Cerebellar cortex (tissue), 1 donor: ENCODE data around the gene MPV17L.
"Not testable (repeated sequence)": the region's sequence is repeated elsewhere in the genome, so short reads cannot be mapped to it uniquely, and the experiment has no call there.

Experiments
- DNase-seq: peaks from one replicate; pipeline ENCODE4 v3.0.0-alpha.2; 2015; ENCODE audit warnings: low spot score

Gene MPV17L

DNA sequence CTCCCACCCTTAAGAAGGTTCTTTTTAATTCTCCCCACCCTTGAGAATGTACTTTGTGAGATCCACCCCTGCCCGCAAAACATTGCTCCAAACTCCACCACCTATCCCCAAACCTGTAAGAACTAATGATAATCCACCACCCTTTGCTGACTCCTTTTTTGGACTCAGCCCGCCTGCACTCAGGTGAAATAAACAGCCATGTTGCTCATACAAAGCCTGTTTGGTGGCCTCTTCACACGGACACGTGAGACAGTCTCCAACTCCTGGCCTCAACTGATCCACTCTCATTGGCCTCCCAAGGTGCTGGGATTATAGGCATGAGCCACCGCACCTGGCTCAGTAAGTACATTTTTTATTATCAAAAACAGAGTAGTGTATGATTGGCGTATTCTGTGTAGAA lies 13.9 kb downstream of the MPV17L start:
- not testable (repeated sequence) for DNase-seq

DNA sequence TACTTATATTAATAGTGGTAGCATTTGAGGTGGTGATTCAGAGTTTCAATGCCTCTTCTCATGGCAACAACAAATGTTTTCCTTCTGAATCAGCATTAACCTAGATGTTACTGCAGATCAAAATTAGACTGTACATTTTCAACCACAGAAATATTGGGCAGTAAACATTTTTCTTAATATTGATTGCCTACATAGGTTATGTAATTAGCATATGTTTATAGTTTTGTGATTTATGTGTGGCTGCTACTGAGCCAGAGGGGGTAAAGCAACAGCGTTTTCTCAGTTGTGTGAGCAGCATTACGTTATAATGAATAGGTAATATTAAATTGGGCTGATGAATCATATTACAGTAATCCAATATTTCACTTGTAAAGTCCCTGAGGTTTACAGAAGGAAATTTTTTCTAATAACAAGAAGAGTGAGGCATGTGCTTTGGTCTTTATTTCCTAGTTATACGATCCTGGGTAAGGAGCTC lies 20.0 kb downstream of the MPV17L start:
- DNase-seq: no peak

DNA sequence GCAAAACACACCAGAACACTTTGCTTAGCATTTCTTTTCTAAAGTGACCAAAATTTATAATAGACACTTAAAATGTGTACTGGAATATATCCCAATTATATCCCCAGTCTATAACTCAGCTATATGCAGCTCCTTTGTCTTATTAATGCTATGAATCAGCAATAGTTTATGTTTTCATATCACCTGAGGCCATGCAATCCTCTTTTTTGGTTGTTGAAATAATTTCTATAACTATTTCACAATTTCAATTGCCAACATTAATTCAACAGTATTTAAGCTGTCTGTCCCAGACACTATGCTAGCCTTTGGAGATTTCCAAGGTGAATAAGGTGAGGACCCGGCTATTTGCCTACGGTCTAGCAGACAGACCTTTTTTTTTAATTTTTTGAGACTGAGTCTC lies 21.6 kb downstream of the MPV17L start:
- DNase-seq: no peak

DNA sequence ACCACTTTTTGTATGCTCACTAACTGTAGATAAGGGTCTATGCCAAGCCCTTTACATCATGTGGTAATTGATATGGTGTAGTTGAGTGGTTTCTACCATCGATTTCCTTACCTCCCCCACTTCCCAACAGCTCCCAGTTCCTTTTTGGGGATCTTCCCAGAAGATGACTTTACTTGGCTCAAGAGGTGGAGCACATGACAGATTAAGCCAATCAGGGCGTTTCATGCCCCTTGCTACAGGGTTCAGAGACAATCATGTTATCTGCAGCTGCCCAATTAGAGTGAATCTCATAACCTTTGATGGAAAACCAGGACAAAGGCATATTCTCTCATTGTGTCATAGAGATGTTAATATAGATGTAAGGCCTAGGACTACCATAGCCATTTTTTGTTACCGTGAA lies 22.7 kb downstream of the MPV17L start:
- DNase-seq: no peak

DNA sequence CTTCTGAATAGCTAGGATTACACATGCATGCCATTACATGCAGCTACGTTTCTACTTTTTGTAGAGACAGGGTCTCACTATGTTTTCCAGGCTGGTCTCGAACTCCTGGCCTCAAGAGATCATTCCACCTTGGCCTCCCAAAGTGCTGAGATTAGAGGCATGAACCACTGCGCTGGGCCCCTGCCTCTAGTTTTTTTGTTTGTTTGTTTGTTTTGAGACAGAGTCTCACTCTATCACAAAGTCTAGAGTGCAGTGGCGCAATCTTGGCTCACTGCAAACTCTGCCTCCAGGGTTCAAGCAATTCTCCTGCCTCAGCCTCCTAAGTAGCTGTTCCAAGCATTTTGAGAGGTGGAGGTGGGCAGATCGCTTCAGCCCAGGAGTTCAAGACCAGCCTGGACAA lies 26.1 kb downstream of the MPV17L start:
- DNase-seq: not testable (repeated sequence)

DNA sequence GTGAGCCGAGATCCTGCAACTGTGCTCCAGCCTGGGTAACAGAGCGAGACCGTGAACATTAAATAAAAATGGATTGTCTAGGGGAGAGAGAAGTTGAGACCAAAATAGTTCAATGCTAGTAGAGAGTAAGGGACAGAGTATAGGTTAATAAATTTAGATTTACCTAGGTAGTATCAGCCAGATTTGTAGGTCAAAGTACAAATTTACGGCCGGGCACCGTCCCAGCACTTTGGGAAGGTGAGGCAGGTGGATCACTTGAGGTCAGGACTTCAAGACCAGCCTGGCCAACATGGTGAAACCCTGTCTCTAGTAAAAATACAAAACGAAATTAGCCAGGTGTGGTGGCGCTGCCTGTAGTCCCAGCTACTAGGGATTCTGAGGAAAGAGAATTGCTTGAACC lies 26.7 kb downstream of the MPV17L start:
- no peak for DNase-seq

DNA sequence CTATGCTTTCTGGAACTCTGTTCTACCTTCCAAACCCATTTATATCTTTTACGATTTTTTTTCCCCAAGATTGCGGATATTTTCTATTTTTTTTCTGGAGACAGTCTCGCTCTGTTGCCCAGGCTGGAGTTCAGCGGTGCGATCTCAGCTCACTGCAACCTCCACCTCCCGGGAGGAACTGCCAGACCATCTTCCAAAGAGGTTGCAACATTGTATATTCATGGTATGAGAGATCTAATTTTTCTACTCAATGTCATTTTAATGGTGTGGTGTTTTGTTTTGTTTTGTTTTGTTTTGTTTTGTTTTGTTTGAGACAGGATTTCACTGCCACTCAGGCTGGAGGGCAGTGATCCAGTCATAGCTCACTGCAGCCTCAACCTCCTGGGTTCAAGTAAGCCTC lies 30.3 kb downstream of the MPV17L start:
- DNase-seq: no peak

DNA sequence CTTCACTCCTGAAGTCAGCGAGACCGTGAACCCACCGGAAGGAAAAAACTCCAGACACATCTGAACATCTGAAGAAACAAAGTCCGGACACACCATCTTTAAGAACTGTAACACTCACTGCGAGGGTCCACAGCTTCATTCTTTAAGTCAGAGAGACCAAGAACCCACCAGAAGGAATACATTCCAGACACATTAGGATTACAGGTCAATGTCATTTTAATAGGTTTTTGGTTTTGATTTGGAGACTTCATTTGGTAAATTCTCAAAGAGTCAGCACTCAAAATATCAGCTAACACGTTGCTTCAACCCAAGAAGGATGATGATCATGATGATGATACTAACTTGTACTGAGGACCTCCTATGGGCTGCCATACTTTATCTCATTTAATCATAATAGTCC lies 31.2 kb downstream of the MPV17L start:
- no peak for DNase-seq

DNA sequence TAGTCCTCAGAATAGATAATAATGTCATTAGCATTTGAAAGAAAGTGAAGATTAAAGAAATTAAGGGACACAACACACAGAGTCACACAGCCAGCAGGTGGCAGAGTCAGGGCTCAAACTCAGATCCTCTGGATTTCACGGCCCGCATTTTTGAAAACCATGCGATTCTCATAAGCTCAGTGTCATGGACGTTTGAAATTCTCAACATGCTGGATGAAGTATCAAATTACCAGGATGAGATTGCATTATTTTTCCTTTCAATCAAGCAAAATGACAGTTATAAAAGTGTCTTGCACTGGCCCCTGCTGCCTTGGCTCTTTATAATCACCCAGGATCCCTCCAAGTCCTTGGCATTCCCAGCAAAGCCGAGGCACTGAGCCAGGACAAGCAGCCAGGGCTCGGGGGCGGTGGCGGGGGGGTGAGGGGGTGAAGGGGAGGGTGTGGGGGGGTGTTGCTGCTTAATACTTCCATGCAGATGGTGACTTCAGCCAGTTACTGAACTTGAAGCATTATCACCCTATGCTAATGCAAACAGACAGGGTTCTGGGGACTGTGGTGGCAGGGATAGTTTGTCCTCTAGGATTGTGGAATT lies 32.2 kb downstream of the MPV17L start:
- peak; percentile 57 for DNase-seq

DNA sequence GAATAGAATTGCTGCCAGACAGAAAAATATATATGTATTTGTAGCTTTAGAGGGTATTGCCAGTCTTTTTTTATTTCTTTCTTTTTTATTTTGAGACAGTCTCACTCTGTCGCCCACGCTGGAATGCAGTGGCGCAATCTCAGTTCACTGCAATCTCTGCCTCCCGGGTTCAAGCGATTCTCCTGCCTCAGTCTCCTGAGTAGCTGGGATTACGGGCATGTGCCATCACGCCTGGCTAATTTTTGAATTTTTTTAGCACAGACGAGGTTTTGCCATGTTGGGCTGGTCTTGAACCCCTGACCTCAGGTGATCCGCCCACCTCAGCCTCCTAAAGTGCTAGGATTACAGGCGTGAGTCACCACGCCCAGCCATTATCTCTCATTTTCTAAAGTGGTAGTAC lies 35.3 kb downstream of the MPV17L start:
- DNase-seq: not testable (repeated sequence)

DNA sequence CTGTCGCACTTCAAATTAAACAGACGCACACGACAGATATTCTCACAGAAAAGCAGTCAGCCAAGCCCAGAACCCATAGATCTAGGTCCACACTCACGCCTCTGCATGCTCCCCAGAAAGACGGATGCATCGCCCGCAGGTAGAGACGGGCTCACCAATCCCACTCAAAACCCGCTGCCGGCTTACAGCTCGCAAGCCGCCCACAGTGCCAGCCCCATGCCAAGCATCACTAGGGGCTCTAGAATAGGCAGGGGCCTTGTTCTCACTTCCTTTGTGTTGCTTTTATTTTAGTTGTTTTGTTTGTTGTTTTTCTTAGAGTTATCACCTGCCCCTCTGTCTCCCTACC lies 38.5 kb downstream of the MPV17L start:
- no peak for DNase-seq

DNA sequence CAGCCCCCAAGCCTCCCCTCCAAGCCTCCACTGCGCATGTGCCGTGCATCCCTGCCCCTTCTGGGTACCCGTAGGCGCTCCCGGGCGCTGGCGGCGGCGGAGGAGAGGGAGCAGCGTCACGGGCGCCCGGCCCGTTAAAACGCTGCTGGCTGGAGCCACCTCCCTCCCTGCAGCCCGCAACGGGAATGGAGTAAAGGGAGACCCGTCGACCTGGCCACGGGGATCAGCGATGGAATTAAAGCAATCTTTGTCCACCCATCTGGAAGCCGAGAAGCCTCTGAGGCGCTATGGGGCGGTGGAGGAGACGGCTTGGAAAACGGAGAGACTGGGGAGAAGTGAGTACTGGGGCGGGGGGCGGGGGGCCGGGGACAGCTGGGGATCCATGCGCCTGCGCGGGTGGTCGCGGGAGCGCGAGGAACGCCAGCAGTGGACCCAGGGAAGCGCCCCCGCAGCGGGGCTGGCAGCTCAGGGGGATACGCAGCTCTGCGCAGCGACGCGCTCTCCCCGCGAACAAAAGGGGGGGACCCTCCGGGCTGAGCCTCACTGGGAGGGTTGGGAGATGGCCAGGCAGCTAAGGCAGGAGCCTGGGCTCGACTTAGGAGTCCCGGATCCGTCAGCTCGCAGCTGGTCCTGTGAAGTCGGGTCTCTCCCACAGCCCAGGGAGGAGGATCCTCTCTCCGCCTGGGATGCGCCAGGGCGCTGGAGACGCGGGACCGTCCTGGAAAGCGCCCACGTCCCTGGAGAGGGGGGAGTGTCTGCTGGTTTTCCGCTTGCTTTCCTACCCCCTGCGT lies 39.1 kb downstream of the MPV17L start, which contains the start of gene BMERB1:
BMERB1 (plus strand) TSS at position 164 of the 791 bp plus-strand sequence; CDS start at position 230, 66 bp downstream.
- peak; percentile 80 for DNase-seq

DNA sequence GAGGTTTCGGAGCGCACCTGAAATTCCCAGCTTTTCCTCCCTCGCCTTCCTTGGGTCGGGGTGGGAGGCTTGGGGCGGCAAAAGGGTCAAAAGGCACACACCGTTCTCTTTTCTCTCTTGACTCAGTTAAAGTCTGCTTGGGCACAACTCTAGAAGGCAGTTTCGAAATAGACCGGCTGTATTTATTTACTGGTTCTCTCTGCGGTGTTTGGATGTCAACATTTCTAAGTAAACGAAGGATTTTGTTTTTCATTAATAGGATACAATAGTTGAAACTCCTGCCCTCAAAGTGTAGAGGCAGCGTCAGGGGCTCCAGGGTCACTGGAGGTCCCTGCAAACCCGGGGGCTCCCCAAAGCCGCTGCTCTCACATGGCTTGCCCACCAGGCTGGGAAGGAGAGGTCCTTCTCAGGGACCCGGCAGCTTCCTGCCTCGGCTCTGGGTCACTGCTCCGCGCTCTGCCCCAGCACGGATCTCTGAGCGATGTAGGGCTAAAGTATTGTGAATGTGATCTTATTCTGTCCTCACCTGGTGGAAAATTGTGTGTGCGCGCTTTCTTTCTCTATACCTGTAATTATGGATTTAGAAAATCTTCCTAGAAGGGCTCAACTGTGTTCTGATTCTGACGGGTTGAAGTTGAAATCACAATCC lies 39.8 kb downstream of the MPV17L start:
- DNase-seq: peak; percentile 19

DNA sequence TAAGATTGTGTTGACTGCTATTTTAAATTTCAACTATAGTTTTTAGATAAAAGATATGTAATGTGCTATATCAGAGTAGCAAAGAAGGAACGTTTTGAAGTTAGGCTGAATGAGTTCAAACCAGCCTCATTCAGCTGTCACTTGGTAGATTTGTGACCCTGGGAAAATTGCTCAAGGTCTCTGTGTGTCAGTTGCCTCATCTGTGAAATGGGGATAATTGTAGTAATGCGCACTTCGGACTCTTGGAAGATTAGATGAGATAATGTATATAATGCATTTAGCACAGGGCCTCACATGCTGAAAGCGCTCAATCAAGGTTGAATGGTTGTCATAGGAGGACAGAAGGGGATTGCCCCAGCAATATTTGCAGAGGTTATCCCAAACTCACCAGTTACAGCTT lies 43.5 kb downstream of the MPV17L start:
- no peak for DNase-seq

DNA sequence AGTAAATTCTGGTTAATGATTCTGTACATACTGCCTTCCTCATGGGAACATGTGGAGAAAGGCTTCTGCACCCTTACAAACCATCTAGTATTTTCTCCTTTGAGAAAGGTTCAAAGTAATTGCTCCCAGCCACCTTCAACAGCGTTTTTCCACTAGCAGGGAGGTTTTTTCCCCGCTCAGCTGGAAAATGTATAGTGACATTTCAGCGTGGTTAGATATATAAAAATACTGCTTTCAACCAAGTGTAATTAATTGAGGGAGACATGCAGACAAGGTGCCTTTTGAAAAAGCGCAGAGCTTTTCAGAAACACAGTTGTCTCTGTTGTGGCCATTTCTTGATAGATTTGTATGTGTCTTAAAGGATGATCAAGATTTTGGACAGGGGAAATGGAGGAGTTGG lies 44.0 kb downstream of the MPV17L start:
- no peak for DNase-seq

DNA sequence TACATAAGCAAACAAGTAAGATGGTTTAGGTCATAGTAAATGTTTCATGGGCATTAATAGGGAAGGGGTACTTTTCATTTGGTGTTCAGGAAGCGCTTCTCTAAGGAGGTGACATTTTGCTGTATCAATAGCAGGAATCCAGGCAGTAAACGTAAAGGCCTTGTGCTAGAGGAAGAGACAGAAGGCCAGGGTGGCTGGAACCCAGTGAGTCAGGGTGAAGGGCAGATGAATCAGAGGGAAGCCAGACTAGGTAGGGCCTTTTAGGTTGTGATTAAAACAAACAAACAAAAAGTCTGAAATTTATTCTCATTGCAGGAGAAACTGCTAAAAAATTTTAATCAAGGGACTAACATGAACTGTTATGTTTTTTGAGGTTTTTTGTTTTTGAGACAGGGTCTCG lies 45.3 kb downstream of the MPV17L start:
- no peak for DNase-seq

DNA sequence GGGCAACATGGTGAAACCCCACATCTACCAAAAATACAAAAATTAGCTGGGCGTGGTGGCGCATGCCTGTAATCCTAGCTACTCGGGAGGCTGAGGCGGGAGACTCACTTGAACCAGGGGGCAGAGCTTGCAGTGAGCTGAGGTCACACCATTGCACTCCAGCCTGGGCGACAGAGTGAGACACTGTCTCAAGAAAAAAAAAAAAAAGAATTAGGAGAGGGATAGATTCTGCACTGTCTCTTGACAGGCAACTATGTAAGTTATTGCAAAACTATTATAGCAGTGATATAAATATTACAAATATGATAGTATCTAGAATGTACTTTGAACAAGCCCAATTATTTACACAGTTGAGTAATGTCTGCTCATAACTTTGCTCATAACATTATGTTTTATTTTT lies 46.6 kb downstream of the MPV17L start:
- not testable (repeated sequence) for DNase-seq

DNA sequence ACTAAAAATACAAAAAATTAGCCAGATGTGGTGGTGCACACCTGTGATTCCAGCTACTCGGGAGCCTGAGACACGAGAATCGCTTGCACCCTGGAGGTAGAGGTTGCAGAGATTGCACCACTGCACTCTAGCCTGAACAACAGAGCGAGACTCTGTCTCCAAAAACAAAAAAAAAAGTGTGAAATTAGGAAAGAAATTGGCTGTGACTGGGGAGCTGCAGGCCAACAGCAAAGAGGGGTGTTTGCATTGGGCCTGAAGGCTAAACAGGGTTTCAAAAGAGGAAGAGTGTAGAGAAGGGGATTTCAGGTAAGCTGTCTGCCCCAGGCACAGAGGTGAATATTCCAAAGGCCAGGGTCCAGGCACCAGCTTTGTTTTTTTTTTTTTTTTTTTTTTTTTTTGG lies 48.2 kb downstream of the MPV17L start:
- DNase-seq: no peak

DNA sequence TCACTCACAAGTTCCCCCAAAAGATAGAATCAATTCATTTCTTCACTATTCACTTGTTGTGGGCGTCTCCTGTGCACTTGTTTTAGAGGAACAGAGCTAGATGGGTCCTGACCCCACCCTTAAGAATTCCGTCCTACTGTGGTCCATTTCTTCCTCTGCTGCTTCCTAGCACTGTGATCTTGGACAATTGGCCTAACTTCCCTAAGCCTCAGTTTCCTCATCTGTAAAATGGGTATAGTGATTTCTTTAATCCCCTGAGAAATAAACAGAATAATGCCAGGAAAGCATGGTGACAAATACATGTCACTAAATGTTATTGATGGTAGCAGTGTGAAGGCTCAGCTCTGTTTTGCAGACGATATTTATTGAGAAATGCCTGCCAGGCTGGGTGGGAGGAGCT lies 48.7 kb downstream of the MPV17L start:
- DNase-seq: no peak

DNA sequence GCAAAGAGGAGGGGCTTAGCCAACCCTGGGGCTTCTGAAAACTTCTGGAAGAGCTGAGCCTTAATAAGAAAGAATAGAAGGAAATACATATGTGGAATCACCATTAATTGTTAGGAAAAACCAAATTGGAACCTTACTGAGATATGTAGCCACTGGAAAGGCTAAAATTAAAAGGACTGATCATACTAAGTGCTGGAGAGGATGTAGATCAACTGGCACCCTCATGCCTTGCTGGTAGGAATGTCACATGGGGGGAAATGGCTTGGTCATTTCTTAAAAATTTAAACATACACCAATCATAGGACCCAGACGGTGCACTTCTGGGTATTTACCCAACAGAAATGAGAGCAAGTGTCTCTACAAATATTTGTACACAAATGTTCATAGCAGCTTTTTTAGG lies 49.9 kb downstream of the MPV17L start:
- no peak for DNase-seq

DNA sequence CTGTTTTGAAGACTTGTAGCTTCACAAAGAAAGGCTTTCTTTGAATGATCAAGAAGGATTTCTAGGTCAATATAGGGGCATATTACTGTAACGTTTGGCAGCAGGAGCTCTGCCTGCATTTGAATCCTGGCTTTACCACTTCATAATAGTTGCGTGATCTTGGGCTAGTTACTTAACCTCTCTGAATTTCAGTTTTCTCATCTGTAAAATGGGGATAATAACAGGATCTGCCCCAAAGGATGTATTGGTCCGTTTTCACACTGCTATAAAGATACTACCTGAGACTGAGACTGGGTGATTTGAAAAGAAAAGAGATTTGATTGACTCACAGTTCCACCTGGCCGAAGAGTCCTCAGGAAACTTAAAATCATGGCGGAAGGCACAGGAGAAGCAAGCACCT lies 51.3 kb downstream of the MPV17L start:
- DNase-seq: no peak

DNA sequence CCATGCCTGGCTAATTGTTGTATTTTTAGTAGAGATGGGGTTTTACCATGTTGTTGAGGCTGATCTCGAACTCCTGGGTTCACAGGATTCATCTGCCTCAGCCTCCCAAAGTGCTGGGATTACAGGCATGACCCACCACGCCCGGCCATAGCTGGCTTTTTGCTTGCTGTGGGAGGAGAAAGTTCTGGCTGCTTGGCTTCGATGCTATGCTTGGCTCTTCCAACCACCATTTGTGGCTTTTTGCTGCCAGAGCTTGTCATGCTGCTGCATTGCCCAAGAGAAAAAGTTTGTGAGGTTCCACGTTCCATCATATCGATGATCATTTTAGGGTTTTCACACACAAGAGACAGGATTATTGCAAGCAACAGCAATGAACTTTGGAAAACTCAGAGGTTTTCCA lies 55.1 kb downstream of the MPV17L start:
- DNase-seq: no peak

DNA sequence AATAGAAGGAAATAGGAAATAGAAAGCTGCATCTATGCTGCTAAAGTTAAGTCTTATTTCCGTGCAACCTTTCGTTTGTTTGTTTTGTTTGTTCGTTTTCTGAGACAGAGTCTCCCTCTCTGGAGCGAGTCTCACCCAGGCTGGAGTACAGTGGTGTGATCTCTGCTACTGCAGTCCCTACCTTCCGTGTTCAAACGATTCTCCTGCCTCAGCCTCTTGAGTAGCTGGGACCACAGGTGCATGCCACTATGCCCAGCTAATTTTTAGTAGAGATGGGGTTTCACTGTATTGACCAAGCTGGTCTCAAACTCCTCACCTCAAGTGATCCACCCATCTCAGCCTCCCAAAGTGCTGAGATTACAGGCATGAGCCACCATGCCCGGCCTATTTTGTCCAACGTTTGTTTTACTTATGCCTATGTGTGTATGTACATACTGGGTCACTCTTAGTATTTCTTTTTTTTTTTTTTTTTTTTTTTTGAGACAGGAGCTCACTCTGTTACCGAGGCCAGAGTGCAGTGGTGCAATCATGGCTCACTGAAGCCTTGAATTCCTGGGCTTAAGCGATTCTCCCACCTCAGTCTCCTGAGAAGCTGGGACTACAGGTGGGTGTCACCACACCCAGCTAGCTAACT lies 55.7 kb downstream of the MPV17L start:
- DNase-seq: no peak
